Left ventricle myocardium inferior (tissue), 1 donor: ENCODE data around the gene MRPL10. TPM values are rescaled to one million over a fixed set of nuclear protein-coding genes. Genes with fewer than 3 reads are reported as not detected.
A peak's percentile ranks its signal among the peaks of the same experiment; 100 is the strongest.

Source experiments
- DNase-seq: peaks from one replicate; pipeline ENCODE4 v3.0.0-alpha.2; 2020
- H3K27ac ChIP-seq: fragments of 200-600 bp; replicated peaks from 2 replicates; pipeline ENCODE4 v1.8.0; 2021
- H3K27me3 ChIP-seq: fragments of 200-600 bp; 2 replicates; pipeline ENCODE4 v1.8.0; 2021; ENCODE audit warnings: low read depth
- H3K36me3 ChIP-seq: fragments of 200-600 bp; 2 replicates; pipeline ENCODE4 v1.8.0; 2021
- H3K4me1 ChIP-seq: fragments of 200-600 bp; 2 replicates; pipeline ENCODE4 v1.8.0; 2021
- H3K4me3 ChIP-seq: fragments of 200-600 bp; 2 replicates; pipeline ENCODE4 v1.8.0; 2021; ENCODE audit warnings: mild to moderate bottlenecking, moderate library complexity
- H3K9me3 ChIP-seq: fragments of 200-600 bp; replicated peaks from 2 replicates; pipeline ENCODE4 v1.8.0; 2021
- intact Hi-C: fragments of 100-400 bp; cut with micrococcal nuclease; formaldehyde crosslinking; loops from one replicate; pipeline ENCODE4 v1.11.0; 2022
- total RNA-seq: library from RNA; stranded (reverse); fragmentation: NEBNext Ultra II Directional; extraction: Animal tissue kit (Norgen Biotek cat#: 25700); gene quantifications from one replicate; pipeline ENCODE4 v1.2.1, GENCODE V29; 2021
- TF ChIP-seq, protein P1 (sequence below): fragments of 200-600 bp; IDR thresholded peaks from 2 replicates; pipeline ENCODE4 v1.8.0; 2021; ENCODE audit warnings: antibody characterized with exemption, mild to moderate bottlenecking, borderline replicate concordance
- donor health status: DM: no; HTN: yes; CAD: no; lungs with severe emphysema.

The MRPL10 gene
- total RNA-seq, 1 donor from 2014 or later: 60.5 TPM

DNA sequence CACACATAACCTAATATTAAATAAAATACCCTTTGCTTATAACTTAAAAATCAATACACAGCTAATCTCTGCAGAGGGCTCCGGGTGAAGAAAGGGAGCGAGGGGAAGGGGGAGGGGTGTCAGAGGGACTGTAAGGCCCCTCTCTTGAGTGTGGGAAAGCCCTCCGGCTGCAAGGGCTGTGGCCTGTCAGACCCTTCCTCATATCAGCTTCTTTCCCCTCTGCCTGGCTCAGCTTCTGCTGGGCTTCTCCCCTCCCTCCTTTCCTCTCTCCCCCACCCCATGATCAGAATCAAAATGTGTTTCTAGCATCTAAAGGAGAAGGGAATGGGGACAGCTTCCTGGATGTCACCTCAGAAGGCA, 14.4 kb upstream of the MRPL10 start:
- peaks cover 72% of the 10 kb centered on the region for H3K27me3 ChIP-seq
- no peak overlapping the region for H3K4me3 ChIP-seq
- TF ChIP-seq, protein P1, sequence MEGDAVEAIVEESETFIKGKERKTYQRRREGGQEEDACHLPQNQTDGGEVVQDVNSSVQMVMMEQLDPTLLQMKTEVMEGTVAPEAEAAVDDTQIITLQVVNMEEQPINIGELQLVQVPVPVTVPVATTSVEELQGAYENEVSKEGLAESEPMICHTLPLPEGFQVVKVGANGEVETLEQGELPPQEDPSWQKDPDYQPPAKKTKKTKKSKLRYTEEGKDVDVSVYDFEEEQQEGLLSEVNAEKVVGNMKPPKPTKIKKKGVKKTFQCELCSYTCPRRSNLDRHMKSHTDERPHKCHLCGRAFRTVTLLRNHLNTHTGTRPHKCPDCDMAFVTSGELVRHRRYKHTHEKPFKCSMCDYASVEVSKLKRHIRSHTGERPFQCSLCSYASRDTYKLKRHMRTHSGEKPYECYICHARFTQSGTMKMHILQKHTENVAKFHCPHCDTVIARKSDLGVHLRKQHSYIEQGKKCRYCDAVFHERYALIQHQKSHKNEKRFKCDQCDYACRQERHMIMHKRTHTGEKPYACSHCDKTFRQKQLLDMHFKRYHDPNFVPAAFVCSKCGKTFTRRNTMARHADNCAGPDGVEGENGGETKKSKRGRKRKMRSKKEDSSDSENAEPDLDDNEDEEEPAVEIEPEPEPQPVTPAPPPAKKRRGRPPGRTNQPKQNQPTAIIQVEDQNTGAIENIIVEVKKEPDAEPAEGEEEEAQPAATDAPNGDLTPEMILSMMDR: no peak
- peaks cover 23% of the 10 kb centered on the region for H3K4me1 ChIP-seq
- no peaks in the 10 kb centered on the region for H3K9me3 ChIP-seq
- H3K27ac ChIP-seq: no peak overlapping the region
- intact Hi-C loops: loop anchor here (10.0 kb wide), 1 partner anchor 129 kb away; the partner anchor contains the start of gene CDK5RAP3
- DNase-seq: no peak
- no peaks in the 10 kb centered on the region for H3K36me3 ChIP-seq

DNA sequence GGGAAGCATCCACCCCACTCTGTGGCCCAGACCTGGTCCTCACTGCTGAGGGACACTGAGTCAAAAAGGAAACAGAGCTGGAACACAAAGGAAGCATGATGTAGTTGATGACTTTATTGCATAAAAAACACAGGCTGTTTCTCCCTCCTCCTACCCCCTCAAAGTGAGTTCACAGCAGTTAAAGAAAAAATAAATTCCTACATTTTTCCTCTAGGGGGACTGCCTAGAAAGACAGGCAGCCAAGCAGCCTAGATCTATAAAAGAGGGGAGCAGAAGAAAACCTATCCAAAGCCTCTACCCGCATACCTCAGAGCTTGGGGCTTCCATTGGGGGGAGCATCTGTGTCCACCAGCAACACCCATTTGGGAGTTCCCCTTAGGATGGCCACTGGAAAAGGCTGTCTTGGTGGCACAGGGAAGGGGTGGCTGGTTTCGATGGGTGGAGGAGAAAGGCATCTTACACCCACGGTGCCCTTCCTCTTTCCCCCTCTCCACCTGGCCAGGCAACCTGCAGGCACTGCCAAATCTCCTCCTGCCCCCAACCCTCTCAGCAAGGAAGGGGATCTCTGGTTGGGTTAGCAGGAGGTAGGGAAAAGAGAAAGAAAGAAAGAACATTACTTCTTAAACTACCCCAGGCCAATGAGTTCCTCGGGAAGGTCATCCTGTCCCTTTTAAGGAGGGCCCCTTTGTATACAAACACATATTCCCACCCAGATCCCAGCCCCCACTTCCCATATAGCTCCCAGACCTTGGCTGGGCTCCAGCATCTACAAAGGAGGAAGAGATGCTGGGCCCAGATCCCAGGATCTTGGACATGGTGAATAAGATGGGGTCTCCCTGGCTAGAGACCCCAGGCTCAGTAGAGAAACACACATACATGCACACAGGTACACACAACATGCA, 13.7 kb upstream of the MRPL10 start:
- Histone ChIP-seq H3K36me3 (no peaks in the 10 kb centered on the region), H3K27ac (no peak overlapping the region), H3K9me3 (no peaks in the 10 kb centered on the region), H3K4me3 (no peak overlapping the region), H3K4me1 (peaks cover 25% of the 10 kb centered on the region), H3K27me3 (peaks cover 66% of the 10 kb centered on the region)
- TF ChIP-seq, protein P1: no peak
- intact Hi-C loops: loop anchor here (10.0 kb wide), 1 partner anchor 130 kb away; the partner anchor contains the start of gene CDK5RAP3
- no peak for DNase-seq

DNA sequence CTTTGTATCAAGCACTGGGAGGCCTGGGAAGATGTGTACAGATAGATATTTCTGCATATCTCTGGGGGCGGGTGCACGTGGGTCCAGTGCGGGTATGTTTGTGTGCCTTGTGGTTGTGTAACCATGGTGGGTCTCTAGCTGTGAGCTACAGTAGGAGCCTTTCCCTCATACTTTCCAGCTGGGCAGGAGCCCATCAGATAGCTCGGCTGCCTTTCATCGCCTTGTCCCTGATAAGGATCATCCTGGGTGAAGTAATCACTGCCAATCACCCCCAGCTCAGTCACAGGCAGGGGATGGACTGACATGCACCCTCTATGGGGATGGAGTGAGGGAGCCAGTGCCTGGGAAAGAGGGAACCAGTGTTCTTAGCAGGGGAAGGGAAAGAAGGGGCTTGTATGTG, 12.9 kb upstream of the MRPL10 start:
- peaks cover 33% of the 10 kb centered on the region for H3K4me1 ChIP-seq
- no peak overlapping the region for H3K27ac ChIP-seq
- DNase-seq: no peak
- H3K4me3 ChIP-seq: no peak overlapping the region
- TF ChIP-seq, protein P1: no peak
- H3K36me3 ChIP-seq: no peaks in the 10 kb centered on the region
- peaks cover 57% of the 10 kb centered on the region for H3K27me3 ChIP-seq
- intact Hi-C loops: loop anchor here (10.0 kb wide), 1 partner anchor 131 kb away; the partner anchor contains the start of gene CDK5RAP3
- H3K9me3 ChIP-seq: no peaks in the 10 kb centered on the region

DNA sequence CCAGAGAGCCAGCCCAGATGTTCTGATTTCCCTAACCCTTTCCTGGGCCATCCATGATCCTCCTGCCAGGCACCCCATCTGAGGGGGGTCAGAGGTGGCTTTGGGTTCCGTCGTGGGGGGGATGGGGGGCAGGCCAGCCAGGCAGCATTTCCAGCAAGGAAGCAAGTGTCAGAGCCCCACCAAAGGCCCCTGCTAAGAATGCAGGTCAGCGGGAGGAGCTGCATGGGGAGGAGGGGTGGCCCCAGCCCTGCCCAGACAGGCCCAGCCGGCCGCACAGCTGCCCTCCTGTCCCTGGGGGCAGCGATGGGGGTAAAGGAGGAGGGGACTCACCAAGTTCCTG, 12.0 kb upstream of the MRPL10 start:
- Histone ChIP-seq H3K27me3 (peaks cover 49% of the 10 kb centered on the region), H3K9me3 (no peaks in the 10 kb centered on the region), H3K36me3 (peaks cover 6% of the 10 kb centered on the region), H3K4me1 (peaks cover 38% of the 10 kb centered on the region), H3K4me3 (no peak overlapping the region), H3K27ac (no peak overlapping the region)
- no peak for DNase-seq
- TF ChIP-seq, protein P1: no peak
- intact Hi-C loops: loop anchor here (10.0 kb wide), 1 partner anchor 131 kb away; the partner anchor contains the start of gene CDK5RAP3

DNA sequence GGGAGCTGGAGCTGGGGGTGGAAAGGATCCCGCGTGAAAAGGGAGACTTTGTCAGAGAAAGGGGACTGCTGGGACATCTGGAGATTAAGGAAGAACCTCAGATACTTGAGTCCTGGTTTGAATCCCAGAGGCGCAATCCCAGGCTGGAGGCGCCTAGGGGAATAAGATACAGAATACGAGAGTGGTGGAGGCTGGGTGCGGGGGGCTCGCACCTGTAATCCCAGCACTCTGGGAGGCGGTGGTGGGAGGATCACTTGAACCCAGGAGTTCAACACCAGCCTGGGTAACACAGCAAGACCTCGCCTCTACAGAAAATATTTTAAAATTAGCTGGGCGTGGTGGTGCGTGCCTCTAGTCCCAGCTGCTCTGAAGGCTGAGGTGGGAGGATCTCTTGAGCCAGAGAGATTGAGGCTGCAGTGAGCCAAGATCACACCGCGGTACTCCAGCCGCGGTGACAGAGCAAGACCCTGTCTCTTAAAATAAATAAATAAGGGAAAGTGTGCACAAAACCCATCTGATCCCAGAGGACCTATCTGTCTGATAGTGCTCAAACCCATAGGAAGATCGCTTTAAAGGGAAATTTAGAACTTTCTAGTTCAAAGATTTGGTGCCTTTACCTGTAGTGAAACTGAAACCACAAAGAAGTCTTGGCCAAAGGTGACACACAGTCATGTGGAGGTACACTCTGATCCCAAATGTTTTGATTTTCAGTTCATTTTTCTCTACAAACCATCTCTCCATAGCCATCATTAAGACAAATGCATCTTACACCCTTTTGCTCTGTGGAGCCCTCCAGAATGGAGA, 10.3 kb upstream of the MRPL10 start:
- intact Hi-C loops: loop anchor here (2.0 to 10.0 kb wide), 2 partner anchors 49 to 133 kb away; partner anchors contain the start of gene CDK5RAP3
- H3K27me3 ChIP-seq: peaks cover 32% of the 10 kb centered on the region
- peak overlapping the region; percentile 87 for H3K4me3 ChIP-seq
- peaks cover 20% of the 10 kb centered on the region for H3K36me3 ChIP-seq
- peak overlapping the region; percentile 81 for H3K27ac ChIP-seq
- no peaks in the 10 kb centered on the region for H3K9me3 ChIP-seq
- TF ChIP-seq, protein P1: no peak
- DNase-seq: no peak
- H3K4me1 ChIP-seq: peaks cover 40% of the 10 kb centered on the region
